HUES6 (cell line): Measurements from ENCODE around the gene FRAS1.

Experiments
- H3K27ac ChIP-seq: 2 replicates; pipeline ENCODE4 v1.7.0; 2013; ENCODE audit warnings: low read depth, mild to moderate bottlenecking, low read length, inconsistent platforms
- H3K27me3 ChIP-seq: 2 replicates; pipeline ENCODE4 v1.6.1; 2013; ENCODE audit warnings: low read length; ENCODE audit not compliant: control insufficient read depth, insufficient read depth
- H3K36me3 ChIP-seq: 2 replicates; pipeline ENCODE4 v1.6.1; 2013; ENCODE audit warnings: low read length; ENCODE audit not compliant: control insufficient read depth, insufficient read depth
- H3K4me1 ChIP-seq: 2 replicates; pipeline ENCODE4 v1.6.1; 2013; ENCODE audit warnings: low read length; ENCODE audit not compliant: control insufficient read depth, insufficient read depth
- H3K4me3 ChIP-seq: 2 replicates; pipeline ENCODE4 v1.5.1; 2013; ENCODE audit warnings: low read depth, low read length
- H3K9ac ChIP-seq: one replicate; pipeline ENCODE4 v1.6.1; 2013; ENCODE audit warnings: mild to moderate bottlenecking, low read length
- H3K9me3 ChIP-seq: 2 replicates; pipeline ENCODE4 v1.6.1; 2013; ENCODE audit warnings: low read depth, low read length; ENCODE audit not compliant: control insufficient read depth, insufficient read depth

Gene FRAS1

DNA sequence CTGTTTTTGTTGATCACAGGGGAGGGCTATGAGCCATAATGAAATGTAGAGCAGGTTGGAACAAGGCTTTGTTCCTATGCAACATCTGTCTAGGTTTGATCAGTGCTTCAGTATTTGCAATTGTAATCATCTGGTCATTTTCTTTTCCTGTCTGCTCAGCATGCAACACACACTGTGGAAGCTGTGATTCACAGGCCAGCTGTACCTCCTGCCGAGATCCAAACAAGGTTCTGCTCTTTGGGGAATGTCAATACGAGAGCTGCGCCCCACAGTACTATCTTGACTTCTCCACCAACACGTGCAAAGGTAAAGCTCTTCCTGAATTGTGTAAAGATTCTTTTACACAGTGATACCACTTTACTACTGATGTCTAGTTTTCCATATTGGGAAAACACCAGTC lies 312.6 kb downstream of the FRAS1 start:
- H3K4me1 ChIP-seq: peaks cover 26% of the 10 kb centered on the region
- no peaks in the 10 kb centered on the region for H3K9me3 ChIP-seq
- H3K4me3 ChIP-seq: no peak overlapping the region; the same call in 1 of the 2 replicates
- H3K27me3 ChIP-seq: no peaks in the 10 kb centered on the region
- H3K36me3 ChIP-seq: peaks cover 35% of the 10 kb centered on the region
- H3K27ac ChIP-seq: peak overlapping the region; percentile 39; the same call in 1 of the 2 replicates
- no peak overlapping the region for H3K9ac ChIP-seq

DNA sequence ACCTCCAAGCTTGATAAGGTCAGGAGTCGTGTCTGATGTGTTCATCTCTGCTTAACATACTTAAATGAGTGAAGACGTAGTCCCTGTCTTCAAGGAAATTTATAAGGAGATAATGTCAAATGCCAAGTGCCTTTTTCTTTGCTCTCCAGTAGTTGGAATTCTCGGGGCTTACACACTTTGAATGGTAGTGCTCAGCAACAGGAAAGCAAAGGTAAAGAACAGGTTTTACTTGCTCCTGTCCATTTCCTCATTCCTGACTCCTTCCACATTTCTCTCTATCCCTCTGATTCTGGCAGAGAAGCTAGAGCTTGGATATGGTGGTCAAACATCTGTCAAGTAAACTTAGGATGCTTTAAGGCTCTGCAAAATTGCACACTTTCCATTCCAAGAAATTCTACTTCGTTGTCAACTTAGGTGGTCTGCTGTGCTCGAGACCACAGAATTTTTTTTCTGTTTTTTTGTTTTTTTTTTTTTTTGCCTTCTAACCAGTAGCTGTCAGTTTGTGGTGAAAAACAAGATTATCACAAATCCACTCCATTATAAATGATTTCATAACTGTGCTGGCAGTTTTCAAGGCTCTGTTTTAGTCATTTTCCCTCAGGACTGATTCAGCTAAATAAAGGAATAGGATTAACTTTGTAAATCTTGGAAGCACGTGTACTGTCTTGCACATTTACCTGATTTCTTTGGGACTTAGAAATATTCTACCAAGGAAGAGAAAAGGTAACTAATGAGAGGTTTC lies 313.7 kb downstream of the FRAS1 start:
- H3K27ac ChIP-seq: no peak overlapping the region
- no peak overlapping the region for H3K9ac ChIP-seq
- peaks cover 41% of the 10 kb centered on the region for H3K36me3 ChIP-seq
- no peaks in the 10 kb centered on the region for H3K27me3 ChIP-seq
- H3K4me1 ChIP-seq: peaks cover 26% of the 10 kb centered on the region
- no peaks in the 10 kb centered on the region for H3K9me3 ChIP-seq
- no peak overlapping the region for H3K4me3 ChIP-seq

DNA sequence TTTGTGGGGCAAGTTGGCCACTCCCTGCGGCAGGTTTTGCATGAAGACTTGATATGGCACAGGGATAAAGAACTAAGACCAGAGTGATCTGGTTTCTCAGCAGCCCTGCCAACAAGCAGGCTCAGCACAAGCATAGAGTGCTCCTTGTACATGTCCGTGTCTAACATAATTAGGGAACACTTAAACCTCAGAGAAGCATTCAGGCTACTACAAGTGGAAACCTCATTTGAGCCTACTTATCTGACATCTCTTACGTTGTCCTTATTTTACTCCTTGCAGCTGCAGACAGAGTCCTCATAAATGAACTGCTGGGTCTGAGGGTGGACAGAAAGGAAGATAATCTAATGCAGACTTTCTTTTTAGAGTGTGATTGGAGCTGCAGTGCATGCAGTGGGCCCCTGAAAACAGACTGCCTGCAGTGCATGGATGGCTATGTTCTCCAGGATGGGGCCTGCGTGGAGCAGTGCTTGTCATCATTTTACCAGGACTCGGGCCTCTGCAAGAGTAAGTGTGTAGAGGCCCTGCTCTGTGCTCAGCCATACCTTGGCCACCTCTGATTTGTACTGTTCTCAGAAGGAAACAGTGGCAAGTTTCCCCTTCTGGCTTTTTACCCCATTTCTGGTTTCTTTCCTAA lies 315.3 kb downstream of the FRAS1 start:
- no peak overlapping the region for H3K4me3 ChIP-seq
- peaks cover 37% of the 10 kb centered on the region for H3K36me3 ChIP-seq
- no peak overlapping the region for H3K27ac ChIP-seq
- no peaks in the 10 kb centered on the region for H3K9me3 ChIP-seq
- no peak overlapping the region for H3K9ac ChIP-seq
- H3K27me3 ChIP-seq: no peaks in the 10 kb centered on the region
- peaks cover 26% of the 10 kb centered on the region for H3K4me1 ChIP-seq

DNA sequence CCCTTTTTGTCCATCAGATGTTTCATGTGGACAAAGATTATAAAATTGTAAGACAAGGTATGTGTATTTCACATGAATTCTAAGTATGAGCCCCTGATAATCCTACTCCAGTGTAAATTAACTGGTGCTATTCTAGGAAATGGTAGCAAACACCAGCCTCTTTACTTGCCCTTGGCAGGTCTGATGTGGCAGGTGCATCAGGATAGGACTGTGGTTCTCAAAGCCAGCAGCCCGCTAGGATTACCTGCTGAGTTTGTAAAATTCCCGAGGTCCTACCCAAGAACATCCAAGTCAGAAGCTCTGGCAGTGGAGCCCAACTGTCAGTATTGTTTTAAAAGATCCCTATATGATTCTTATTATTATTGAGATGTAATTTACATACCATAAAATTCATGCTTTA lies 320.4 kb downstream of the FRAS1 start:
- H3K4me3 ChIP-seq: no peak overlapping the region
- H3K9me3 ChIP-seq: no peaks in the 10 kb centered on the region
- peaks cover 48% of the 10 kb centered on the region for H3K36me3 ChIP-seq
- H3K9ac ChIP-seq: no peak overlapping the region
- no peaks in the 10 kb centered on the region for H3K27me3 ChIP-seq
- no peaks in the 10 kb centered on the region for H3K4me1 ChIP-seq
- H3K27ac ChIP-seq: no peak overlapping the region

DNA sequence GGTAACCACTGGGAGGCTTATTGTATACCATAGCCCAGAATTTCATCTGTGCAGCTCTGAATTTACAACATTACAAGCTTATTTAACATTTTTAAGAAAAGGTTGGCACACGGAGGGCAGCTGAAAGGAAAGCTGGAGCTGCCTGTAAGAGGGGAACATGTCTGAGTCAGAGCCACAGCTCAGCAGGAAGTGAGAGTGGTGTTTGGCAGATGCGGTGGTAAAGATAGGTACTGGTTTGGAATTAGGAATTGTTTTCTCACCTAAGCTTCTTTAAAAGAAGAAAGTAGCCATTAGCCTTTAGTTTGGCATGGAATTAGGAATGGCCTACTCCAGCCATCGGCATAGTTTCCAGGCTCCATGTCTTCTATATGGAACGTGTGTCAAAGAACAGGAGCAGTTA lies 321.9 kb downstream of the FRAS1 start:
- H3K27me3 ChIP-seq: no peaks in the 10 kb centered on the region
- H3K9me3 ChIP-seq: no peaks in the 10 kb centered on the region
- H3K4me3 ChIP-seq: no peak overlapping the region
- H3K27ac ChIP-seq: no peak overlapping the region
- H3K9ac ChIP-seq: no peak overlapping the region
- H3K36me3 ChIP-seq: peaks cover 41% of the 10 kb centered on the region
- no peaks in the 10 kb centered on the region for H3K4me1 ChIP-seq

DNA sequence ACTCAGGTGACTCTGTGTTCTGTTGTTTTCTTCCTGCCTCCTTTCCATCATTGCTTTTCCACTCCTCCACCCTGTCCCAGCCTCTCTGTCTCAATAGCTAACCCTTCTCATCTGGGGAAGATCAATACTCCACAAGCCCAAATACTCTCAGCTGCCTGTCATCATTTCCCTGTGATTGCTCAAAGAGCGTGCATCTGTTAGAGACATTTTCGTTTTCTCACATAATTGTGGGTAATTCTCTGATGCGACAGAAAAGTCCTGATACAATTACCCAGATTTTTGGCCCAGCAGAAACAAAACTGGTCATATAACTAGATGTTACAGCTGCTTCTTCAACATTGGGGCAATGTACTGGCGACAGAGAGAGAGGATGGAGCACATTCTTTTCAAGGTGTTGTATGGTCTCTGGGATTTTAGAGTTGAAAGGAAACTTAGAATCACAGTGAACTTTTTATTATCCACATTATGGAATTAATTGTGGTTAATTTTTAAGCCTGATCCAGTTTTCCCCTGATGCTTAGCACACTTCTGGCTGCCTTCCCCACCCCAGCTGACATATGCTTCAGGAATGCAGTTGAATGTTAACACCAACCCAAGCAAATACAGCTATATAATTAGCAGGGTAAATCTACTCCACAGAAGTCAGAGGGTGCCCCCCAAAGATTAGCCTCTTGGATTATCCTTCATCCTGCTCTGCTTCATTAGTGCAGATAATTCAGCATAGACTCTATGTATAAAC lies 323.0 kb downstream of the FRAS1 start:
- Histone ChIP-seq H3K4me1 (no peaks in the 10 kb centered on the region), H3K9ac (no peak overlapping the region), H3K27me3 (no peaks in the 10 kb centered on the region), H3K9me3 (no peaks in the 10 kb centered on the region), H3K27ac (no peak overlapping the region), H3K4me3 (no peak overlapping the region), H3K36me3 (peaks cover 45% of the 10 kb centered on the region)

DNA sequence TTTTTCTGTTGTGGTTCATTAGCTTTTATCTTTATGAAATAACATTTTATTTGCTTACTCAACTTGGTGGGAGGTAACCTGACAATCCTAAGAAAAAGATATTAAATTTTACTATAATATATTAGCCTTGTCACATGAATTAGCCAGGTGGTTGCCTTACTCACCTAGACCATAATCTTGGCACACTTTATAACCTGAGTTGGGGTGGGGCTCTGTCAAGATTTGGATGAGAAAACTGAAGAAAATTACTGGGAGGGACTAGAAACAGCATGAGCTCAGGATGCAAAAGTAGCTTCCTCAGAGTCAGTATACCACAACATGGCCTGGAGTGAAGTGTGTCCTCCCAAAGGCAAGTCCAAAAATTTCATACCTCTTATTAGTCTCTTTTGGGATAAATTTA lies 329.6 kb downstream of the FRAS1 start:
- H3K27me3 ChIP-seq: no peaks in the 10 kb centered on the region
- no peaks in the 10 kb centered on the region for H3K9me3 ChIP-seq
- peaks cover 36% of the 10 kb centered on the region for H3K36me3 ChIP-seq

DNA sequence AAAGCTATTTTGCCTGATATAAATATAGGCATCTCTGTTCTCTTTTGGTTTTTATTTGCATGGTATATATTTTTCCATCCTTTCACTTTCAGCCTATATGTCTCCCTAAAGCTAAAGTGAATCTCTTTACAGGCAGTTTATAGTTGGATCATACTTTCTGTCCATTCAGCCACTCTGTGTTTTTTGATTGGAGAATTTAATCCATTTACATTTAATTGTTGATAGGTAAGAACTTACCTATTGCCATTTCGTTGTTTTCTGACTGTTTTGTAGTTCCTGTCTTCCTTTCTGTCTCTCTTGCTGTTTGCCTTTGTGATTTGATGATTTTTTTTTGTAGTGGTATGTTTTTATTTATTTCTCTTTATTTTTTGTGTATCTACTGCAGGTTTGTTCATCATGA lies 338.5 kb downstream of the FRAS1 start:
- Histone ChIP-seq H3K36me3 (peaks cover 5% of the 10 kb centered on the region; the same call in 1 of the 2 replicates), H3K9ac (no peak overlapping the region), H3K27me3 (no peaks in the 10 kb centered on the region), H3K9me3 (peaks cover 6% of the 10 kb centered on the region; the same call in 1 of the 2 replicates), H3K27ac (no peak overlapping the region), H3K4me1 (peaks cover 11% of the 10 kb centered on the region; the same call in 1 of the 2 replicates), H3K4me3 (no peak overlapping the region)

More for the DNA sequence above, 329.6 kb downstream of the FRAS1 start:
- H3K4me3 ChIP-seq: no peak overlapping the region
- no peaks in the 10 kb centered on the region for H3K4me1 ChIP-seq
- no peak overlapping the region for H3K27ac ChIP-seq
- no peak overlapping the region for H3K9ac ChIP-seq

DNA sequence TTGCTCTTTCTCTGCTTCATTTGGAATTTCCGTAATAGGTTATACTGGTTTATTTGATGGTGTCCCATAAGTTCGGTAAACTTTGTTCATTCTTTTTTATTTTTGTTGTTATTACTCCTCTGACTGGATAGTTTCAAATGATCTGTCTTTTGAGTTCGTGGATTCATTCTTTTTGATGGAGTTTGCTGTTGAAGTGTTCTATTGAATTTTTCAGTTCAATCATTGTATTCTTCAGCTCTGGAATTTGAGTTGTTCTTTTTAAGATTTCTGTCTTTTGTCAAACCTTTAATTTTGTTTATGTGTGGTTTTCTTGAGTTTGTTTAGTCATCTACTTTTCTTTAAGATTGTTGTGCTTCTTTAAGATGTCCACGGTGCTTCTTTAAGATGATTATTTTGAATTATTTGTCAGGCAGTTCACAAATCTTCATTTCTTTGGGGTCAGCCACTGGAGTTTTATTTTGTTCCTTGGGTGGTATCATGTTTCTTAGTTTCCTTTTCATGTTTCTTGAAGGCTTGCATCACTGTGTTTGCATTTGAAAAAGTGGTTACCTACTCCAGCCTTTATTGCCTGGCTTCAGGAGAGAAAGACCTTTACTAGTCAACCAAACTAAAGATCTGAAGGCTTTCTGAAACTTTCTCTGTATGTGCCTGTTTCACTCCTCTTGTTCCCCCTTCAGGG lies 339.6 kb downstream of the FRAS1 start:
- peak overlapping the region; percentile 31 for H3K27ac ChIP-seq
- H3K27me3 ChIP-seq: no peaks in the 10 kb centered on the region
- H3K9me3 ChIP-seq: peaks cover 6% of the 10 kb centered on the region; the same call in 1 of the 2 replicates
- peaks cover 11% of the 10 kb centered on the region; the same call in 1 of the 2 replicates for H3K4me1 ChIP-seq
- H3K4me3 ChIP-seq: peak overlapping the region; percentile 28; the same call in 1 of the 2 replicates
- no peak overlapping the region for H3K9ac ChIP-seq
- peaks cover 14% of the 10 kb centered on the region; the same call in 1 of the 2 replicates for H3K36me3 ChIP-seq

DNA sequence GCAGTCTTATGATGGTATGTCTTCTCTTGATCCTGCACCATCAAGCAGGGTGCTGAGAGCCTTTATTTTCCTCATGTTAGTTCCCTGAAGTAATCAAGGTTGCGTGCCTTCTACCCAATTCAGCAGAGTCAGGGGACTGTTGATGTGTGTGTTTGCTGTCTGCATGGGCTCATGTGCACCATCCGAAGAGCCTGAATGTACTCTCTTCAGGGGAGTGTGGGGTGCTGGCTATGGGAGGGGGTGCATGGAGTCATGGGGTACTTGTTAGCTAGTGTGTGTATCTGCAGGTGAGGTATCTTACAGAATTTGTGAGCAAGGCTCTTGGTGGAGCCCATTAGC lies 340.1 kb downstream of the FRAS1 start:
- peaks cover 14% of the 10 kb centered on the region; the same call in 1 of the 2 replicates for H3K36me3 ChIP-seq
- H3K9ac ChIP-seq: no peak overlapping the region
- H3K4me3 ChIP-seq: peak overlapping the region; percentile 28; the same call in 1 of the 2 replicates
- H3K27me3 ChIP-seq: no peaks in the 10 kb centered on the region
- H3K27ac ChIP-seq: peak overlapping the region; percentile 31
- H3K9me3 ChIP-seq: peaks cover 6% of the 10 kb centered on the region; the same call in 1 of the 2 replicates
- peaks cover 11% of the 10 kb centered on the region; the same call in 1 of the 2 replicates for H3K4me1 ChIP-seq
